ENCODE results near the gene TOPAZ1. TPM values are rescaled to one million over a fixed set of nuclear protein-coding genes. Genes with fewer than 3 reads are reported as not detected.

Gene TOPAZ1
- total and polyA plus RNA-seq, 2 experiments from 2014 or later, result not detected

DNA sequence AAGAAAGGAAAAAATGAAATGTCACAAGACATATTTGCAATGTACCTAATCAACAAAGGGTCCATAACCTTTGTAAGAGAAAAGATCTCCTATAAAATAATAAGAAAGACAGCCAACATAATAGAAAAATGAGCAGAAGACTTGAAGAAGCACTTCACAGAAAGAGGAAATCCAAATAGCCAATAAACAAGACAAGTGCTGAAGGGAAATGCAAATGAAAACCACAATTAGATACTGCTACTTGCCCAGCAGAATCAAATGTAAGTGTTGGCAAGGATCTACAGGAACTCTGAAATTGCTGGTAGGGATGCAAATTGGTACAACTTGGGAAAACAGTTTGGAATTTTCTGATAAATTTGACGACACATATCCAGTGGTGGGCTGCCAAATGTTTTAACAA is 15.1 kb upstream of the TOPAZ1 start:
- Histone ChIP-seq H3K36me3 (replicated peaks; ENCODE audit: insufficient read depth, low read depth) (no peaks in the 10 kb centered on the region), H3K79me2 (no peaks in the 10 kb centered on the region), H3K4me2 (no peak overlapping the region), H2AFZ (no peak overlapping the region), H3K9me3 (ENCODE audit: low read depth) (no peaks in the 10 kb centered on the region), H3K27ac (no peak overlapping the region), H4K20me1 (ENCODE audit: insufficient read depth, poor library complexity, severe bottlenecking) (no peaks in the 10 kb centered on the region), H3K27me3 (no peaks in the 10 kb centered on the region), H3K9me2 (replicated peaks; ENCODE audit: insufficient read depth) (no peaks in the 10 kb centered on the region), H3K4me1 (ENCODE audit: insufficient read depth) (no peaks in the 10 kb centered on the region), H3K4me3 (no peak overlapping the region)
- DNase-seq (ENCODE audit: low spot score), result no peak
- 90% methylated on average over 1 of the region's 1 CpG for WGBS (ENCODE audit: low lambda C conversion rate, missing lambda C conversion rate)
- no peak for TF ChIP-seq EZH2phosphoT487 (IDR thresholded peaks at IDR 0.05; ENCODE audit: low read depth, severe bottlenecking, unreplicated experiment)
- TF ChIP-seq EZH2 (IDR thresholded peaks at IDR 0.05; ENCODE audit: borderline replicate concordance), result no peak
- TF ChIP-seq CTCF (IDR thresholded peaks at IDR 0.05; ENCODE audit: poor library complexity), result no peak

DNA sequence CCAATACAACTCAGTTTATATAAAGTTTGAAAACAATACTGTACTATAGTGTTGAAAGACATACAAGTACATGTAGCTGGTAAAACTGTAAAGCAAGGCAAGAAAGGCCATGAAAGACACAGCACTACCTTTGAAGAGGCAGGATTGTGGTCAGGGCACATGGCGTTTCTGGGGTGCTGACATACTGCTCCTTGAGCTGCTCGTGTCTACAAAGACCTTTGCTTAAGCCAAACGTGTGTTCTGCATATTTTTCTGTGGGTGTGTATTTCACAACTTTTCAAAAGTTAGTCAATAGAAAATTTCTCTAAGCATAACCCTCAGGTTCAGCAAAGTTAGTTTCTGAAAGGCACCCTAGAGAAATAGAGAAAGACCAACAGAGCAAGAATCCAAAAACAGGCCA is 14.1 kb upstream of the TOPAZ1 start:
- H3K4me2 ChIP-seq, result no peak overlapping the region
- no peaks in the 10 kb centered on the region for H3K9me3 ChIP-seq (ENCODE audit: low read depth)
- H4K20me1 ChIP-seq (ENCODE audit: insufficient read depth, poor library complexity, severe bottlenecking), result no peaks in the 10 kb centered on the region
- no peaks in the 10 kb centered on the region for H3K4me1 ChIP-seq (ENCODE audit: insufficient read depth)
- H3K4me3 ChIP-seq, result no peak overlapping the region
- no peak overlapping the region for H3K27ac ChIP-seq
- no peaks in the 10 kb centered on the region for H3K27me3 ChIP-seq
- no peak overlapping the region for H2AFZ ChIP-seq
- DNase-seq (ENCODE audit: low spot score), result no peak
- H3K79me2 ChIP-seq, result no peaks in the 10 kb centered on the region
- TF ChIP-seq CTCF (IDR thresholded peaks at IDR 0.05; ENCODE audit: poor library complexity), result no peak
- TF ChIP-seq EZH2 (IDR thresholded peaks at IDR 0.05; ENCODE audit: borderline replicate concordance), result no peak
- TF ChIP-seq EZH2phosphoT487 (IDR thresholded peaks at IDR 0.05; ENCODE audit: low read depth, severe bottlenecking, unreplicated experiment), result no peak
- no peaks in the 10 kb centered on the region for H3K9me2 ChIP-seq (replicated peaks; ENCODE audit: insufficient read depth)
- H3K36me3 ChIP-seq (replicated peaks; ENCODE audit: insufficient read depth, low read depth), result no peaks in the 10 kb centered on the region
- 78% methylated on average over 3 of the region's 3 CpGs for WGBS (ENCODE audit: low lambda C conversion rate, missing lambda C conversion rate)

DNA sequence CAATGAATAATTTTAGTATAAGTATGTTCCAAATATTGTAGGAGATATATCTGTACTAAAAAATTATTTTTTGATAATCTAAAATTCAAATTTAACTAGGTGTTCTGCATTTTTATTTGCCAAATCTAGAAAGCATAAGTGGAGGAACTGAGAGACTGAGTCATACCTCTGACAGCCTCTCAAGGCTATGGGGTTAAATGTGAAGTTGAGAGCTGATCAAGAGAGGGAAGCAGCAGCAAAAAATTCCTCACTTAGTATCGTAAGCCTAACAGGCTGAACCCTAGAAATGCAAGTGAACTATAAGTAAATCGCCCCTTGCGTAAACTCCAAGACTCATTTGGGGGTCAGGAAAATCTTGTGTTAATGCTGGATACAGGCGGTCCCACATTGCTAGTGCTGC is 12.8 kb upstream of the TOPAZ1 start:
- no peak for DNase-seq (ENCODE audit: low spot score)
- H3K4me2 ChIP-seq, result no peak overlapping the region
- H3K9me3 ChIP-seq (ENCODE audit: low read depth), result no peaks in the 10 kb centered on the region
- no peaks in the 10 kb centered on the region for H3K4me1 ChIP-seq (ENCODE audit: insufficient read depth)
- H3K27ac ChIP-seq, result no peak overlapping the region
- H3K79me2 ChIP-seq, result no peaks in the 10 kb centered on the region
- H2AFZ ChIP-seq, result no peak overlapping the region
- no peaks in the 10 kb centered on the region for H3K36me3 ChIP-seq (replicated peaks; ENCODE audit: insufficient read depth, low read depth)
- H3K9me2 ChIP-seq (replicated peaks; ENCODE audit: insufficient read depth), result no peaks in the 10 kb centered on the region
- no peaks in the 10 kb centered on the region for H3K27me3 ChIP-seq
- H3K4me3 ChIP-seq, result no peak overlapping the region
- WGBS (ENCODE audit: low lambda C conversion rate, missing lambda C conversion rate), result 91% methylated on average over 4 of the region's 4 CpGs
- no peaks in the 10 kb centered on the region for H4K20me1 ChIP-seq (ENCODE audit: insufficient read depth, poor library complexity, severe bottlenecking)
- no peak for TF ChIP-seq EZH2phosphoT487 (IDR thresholded peaks at IDR 0.05; ENCODE audit: low read depth, severe bottlenecking, unreplicated experiment)
- TF ChIP-seq EZH2 (IDR thresholded peaks at IDR 0.05; ENCODE audit: borderline replicate concordance), result no peak

DNA sequence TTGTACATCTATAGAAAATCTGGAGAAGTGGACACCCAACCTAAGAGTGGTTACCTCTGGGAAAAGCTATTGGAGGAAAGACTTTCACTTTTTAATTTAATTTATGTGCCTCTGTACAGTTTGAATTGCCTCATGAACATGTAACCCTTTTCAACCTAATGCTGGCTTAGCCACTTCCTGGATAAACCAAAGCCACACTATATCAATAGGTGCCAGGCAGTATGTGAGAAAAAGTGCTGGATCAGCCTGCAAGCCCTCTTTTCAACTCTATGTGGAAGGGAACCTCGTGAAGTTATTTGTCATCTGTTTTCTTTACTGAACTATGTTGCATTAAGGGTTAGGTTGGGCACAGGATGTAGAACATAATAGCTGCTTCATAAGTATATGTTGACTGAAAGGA is 9.3 kb upstream of the TOPAZ1 start:
- H3K4me1 ChIP-seq (ENCODE audit: insufficient read depth), result peaks cover 6% of the 10 kb centered on the region
- no peak for DNase-seq (ENCODE audit: low spot score)
- no peak overlapping the region for H3K27ac ChIP-seq
- H3K4me3 ChIP-seq, result no peak overlapping the region
- H2AFZ ChIP-seq, result no peak overlapping the region
- WGBS (ENCODE audit: low lambda C conversion rate, missing lambda C conversion rate), result 69% methylated on average over 1 of the region's 1 CpG
- H3K79me2 ChIP-seq, result no peaks in the 10 kb centered on the region
- no peaks in the 10 kb centered on the region for H3K27me3 ChIP-seq
- no peaks in the 10 kb centered on the region for H3K9me2 ChIP-seq (replicated peaks; ENCODE audit: insufficient read depth)
- no peaks in the 10 kb centered on the region for H3K36me3 ChIP-seq (replicated peaks; ENCODE audit: insufficient read depth, low read depth)
- TF ChIP-seq EZH2 (IDR thresholded peaks at IDR 0.05; ENCODE audit: borderline replicate concordance) (no peak), EZH2phosphoT487 (IDR thresholded peaks at IDR 0.05; ENCODE audit: low read depth, severe bottlenecking, unreplicated experiment) (no peak), CTCF (IDR thresholded peaks at IDR 0.05; ENCODE audit: poor library complexity) (no peak)
- no peaks in the 10 kb centered on the region for H3K9me3 ChIP-seq (ENCODE audit: low read depth)
- H3K4me2 ChIP-seq, result no peak overlapping the region
- H4K20me1 ChIP-seq (ENCODE audit: insufficient read depth, poor library complexity, severe bottlenecking), result no peaks in the 10 kb centered on the region

Measured in hepatocyte (in vitro differentiated cells).